CD4-positive, alpha-beta T cell treated with Interleukin-17A for 1 hour (primary cell): ENCODE data around the gene EPB42.
"Not testable (repeated sequence)": the region's sequence is repeated elsewhere in the genome, so short reads cannot be mapped to it uniquely, and the experiment has no call there.

Experiments
- DNase-seq: peaks from one replicate; pipeline ENCODE4 v3.0.0-alpha.2; 2020

Gene EPB42

GRCh38 chr15:43184407-43185124 lies 36.3 kb downstream of the EPB42 start:
- no peak for DNase-seq

GRCh38 chr15:43183270-43183669 lies 37.5 kb downstream of the EPB42 start:
- no peak for DNase-seq

- DNase-seq = not testable (repeated sequence)
Observed at GRCh38 chr15:43177147-43177546, 43.7 kb downstream of the EPB42 start.

- DNase-seq = not testable (repeated sequence)
Observed at GRCh38 chr15:43175656-43176309, 45.0 kb downstream of the EPB42 start.

- no peak for DNase-seq
Observed at GRCh38 chr15:43169888-43170287, 50.9 kb downstream of the EPB42 start.

- DNase-seq = no peak
Observed at GRCh38 chr15:43168192-43169107, 52.4 kb downstream of the EPB42 start.

GRCh38 chr15:43167261-43167660 lies 53.6 kb downstream of the EPB42 start:
- not testable (repeated sequence) for DNase-seq

- DNase-seq = no peak
Observed at GRCh38 chr15:43165801-43166325, 55.0 kb downstream of the EPB42 start.

GRCh38 chr15:43153269-43153668 lies 67.5 kb downstream of the EPB42 start:
- no peak for DNase-seq

GRCh38 chr15:43151688-43152087 lies 69.1 kb downstream of the EPB42 start:
- peak; percentile 71 for DNase-seq

GRCh38 chr15:43150191-43150929 lies 70.5 kb downstream of the EPB42 start:
- no peak for DNase-seq
